Left lung (tissue), 10 donors: ENCODE data around the gene RAVER2. TPM values are rescaled to one million over a fixed set of nuclear protein-coding genes. Genes with fewer than 3 reads are reported as not detected.
"Not testable (repeated sequence)": the region's sequence is repeated elsewhere in the genome, so short reads cannot be mapped to it uniquely, and the experiment has no call there.

Source experiments
- ATAC-seq: fragments of 200-7000 bp; cut with Tn5 transposase; one replicate; pipeline ENCODE4 v1.9.1; 2020; ENCODE audit warnings: moderate library complexity
- DNase-seq, 4 donors: peaks; one replicate each; pipeline ENCODE4 v3.0.0-alpha.2; 2013 to 2020
- H3K27ac ChIP-seq, 2 donors: fragments of 200-600 bp; sonication (generic) in 1 of 2; one replicate each; pipeline versions ENCODE4 v1.5.0 to v1.8.0; 2020 to 2021
- H3K27me3 ChIP-seq, 2 donors: fragments of 200-600 bp; sonication (generic) in 1 of 2; one replicate each; pipeline versions ENCODE4 v1.5.0 to v1.8.0; 2020 to 2021
- H3K36me3 ChIP-seq, 2 donors: fragments of 200-600 bp; sonication (generic) in 1 of 2; one replicate each; pipeline versions ENCODE4 v1.5.0 to v1.8.0; 2020 to 2021
- H3K4me1 ChIP-seq, 2 donors: fragments of 200-600 bp; one replicate each; pipeline ENCODE4 v1.8.0; 2021
- H3K4me3 ChIP-seq, 2 donors: fragments of 200-600 bp; sonication (generic) in 1 of 2; one replicate each; pipeline versions ENCODE4 v1.5.0 to v1.8.0; 2020 to 2021; ENCODE audit warnings: mild to moderate bottlenecking in 1 of 2
- H3K9me3 ChIP-seq, 2 donors: fragments of 200-600 bp; sonication (generic) in 1 of 2; one replicate each; pipeline versions ENCODE4 v1.5.0 to v1.8.0; 2020 to 2021
- intact Hi-C, 2 donors: fragments of 100-400 bp; cut with DNase I; formaldehyde crosslinking; loops; one replicate each; pipeline versions ENCODE4 v1.11.2 to v1.14.2; 2022
- polyA plus RNA-seq, 6 donors: library from polyadenylated mRNA; unstranded; fragments of 120-200 nt; gene quantifications; one replicate each; pipeline ENCODE4 v1.2.1, GENCODE V29; 2013; ENCODE audit not compliant: insufficient read length in 6 of 6
- total RNA-seq, 2 donors: library from RNA; stranded (reverse); fragmentation: NEBNext Ultra II Directional; extraction: Animal tissue kit (Norgen Biotek cat#: 25700); gene quantifications; one replicate each; pipeline ENCODE4 v1.2.1, GENCODE V29; 2021
- TF ChIP-seq, protein P1 (sequence below), 2 donors: fragments of 200-600 bp; sonication (generic) in 1 of 2; IDR thresholded peaks; one replicate each; pipeline versions ENCODE4 v1.5.0 to v1.8.0; 2021; ENCODE audit warnings: antibody characterized with exemption in 2 of 2
- donor health status: DM: no; HTN: yes; CAD: no.
- donor health status: DM: no; HTN: no; CAD: no.

Gene RAVER2
- total and polyA plus RNA-seq, 8 donors, result 13.3 to 37.8 (median 32.7) TPM

DNA sequence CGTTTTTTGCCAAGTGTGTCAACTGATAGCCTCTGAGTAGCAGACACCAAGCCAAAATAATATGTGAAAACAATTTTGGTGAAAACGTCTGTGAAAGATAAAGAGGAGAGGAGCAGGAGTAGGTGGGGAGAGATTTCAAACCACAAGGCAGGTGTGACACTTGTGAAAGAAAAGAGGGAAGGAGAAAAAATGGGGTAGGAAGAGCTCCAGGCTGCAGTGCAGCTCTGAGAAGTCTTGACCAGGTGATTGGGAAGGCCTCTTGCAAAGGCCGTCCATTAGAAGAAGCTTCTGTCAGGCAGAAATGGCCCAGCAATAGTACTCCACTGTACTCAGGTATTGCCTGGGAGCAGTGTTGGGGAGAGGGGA lies 10.6 kb upstream of the RAVER2 start:
- TF ChIP-seq, protein P1, sequence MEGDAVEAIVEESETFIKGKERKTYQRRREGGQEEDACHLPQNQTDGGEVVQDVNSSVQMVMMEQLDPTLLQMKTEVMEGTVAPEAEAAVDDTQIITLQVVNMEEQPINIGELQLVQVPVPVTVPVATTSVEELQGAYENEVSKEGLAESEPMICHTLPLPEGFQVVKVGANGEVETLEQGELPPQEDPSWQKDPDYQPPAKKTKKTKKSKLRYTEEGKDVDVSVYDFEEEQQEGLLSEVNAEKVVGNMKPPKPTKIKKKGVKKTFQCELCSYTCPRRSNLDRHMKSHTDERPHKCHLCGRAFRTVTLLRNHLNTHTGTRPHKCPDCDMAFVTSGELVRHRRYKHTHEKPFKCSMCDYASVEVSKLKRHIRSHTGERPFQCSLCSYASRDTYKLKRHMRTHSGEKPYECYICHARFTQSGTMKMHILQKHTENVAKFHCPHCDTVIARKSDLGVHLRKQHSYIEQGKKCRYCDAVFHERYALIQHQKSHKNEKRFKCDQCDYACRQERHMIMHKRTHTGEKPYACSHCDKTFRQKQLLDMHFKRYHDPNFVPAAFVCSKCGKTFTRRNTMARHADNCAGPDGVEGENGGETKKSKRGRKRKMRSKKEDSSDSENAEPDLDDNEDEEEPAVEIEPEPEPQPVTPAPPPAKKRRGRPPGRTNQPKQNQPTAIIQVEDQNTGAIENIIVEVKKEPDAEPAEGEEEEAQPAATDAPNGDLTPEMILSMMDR (IDR thresholded peaks at IDR 0.05), result no peak
- Histone ChIP-seq H3K27ac (no peak overlapping the region), H3K4me1 (no peaks in the 10 kb centered on the region), H3K36me3 (no peaks in the 10 kb centered on the region), H3K4me3 (no peak overlapping the region), H3K27me3 (no peaks in the 10 kb centered on the region), H3K9me3 (no peaks in the 10 kb centered on the region)
- DNase-seq (no peak), ATAC-seq (no peak)
- intact Hi-C loops, result no loop called here

DNA sequence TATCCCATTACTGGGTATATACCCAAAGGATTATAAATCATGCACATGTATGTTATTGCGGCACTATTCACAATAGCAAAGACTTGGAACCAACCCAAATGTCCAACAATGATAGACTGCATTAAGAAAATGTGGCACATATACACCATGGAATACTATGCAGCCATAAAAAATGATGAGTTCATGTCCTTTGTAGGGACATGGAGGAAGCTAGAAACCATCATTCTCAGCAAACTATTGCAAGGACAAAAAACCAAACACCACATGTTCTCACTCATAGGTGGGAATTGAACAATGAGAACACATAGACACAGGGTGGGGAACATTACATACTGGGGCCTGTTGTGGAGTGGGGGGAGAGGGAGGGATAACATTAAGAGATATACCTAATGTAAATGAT lies 4.2 kb upstream of the RAVER2 start:
- H3K36me3 ChIP-seq, H3K9me3 ChIP-seq, DNase-seq, H3K27me3 ChIP-seq, intact Hi-C loops, H3K4me3 ChIP-seq, H3K27ac ChIP-seq, H3K4me1 ChIP-seq, ATAC-seq: not testable (repeated sequence)

DNA sequence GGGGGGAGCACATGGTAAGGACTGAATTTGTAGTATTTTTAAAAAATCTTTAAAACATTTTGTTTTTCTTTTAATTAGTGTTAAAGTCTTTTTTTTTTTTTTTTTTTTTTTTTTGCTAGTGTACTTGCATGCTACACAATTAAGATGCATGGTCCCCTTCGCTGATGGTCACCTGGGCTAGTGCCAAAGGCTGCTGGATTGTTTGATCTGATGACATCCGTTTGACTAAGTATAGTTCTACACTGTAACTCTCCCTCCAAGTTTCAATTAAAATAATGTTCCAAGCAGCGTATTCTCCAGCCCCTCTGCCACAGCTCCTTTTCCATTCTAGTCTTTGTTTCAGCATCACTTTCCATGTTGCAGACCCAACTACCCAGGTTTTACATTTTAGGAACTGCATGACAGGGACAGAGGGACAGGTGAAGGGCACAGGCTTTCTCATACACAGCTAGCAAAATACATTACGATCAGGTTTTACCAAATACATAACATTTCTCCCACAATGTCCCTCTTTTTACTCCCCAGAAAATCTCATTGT lies 852 bp upstream of the RAVER2 start:
- no peaks in the 10 kb centered on the region for H3K36me3 ChIP-seq
- peak overlapping the region; percentile 68 to 71 for H3K4me3 ChIP-seq
- H3K4me1 ChIP-seq, result peaks cover 0 to 17% of the 10 kb centered on the region in 2 donors
- H3K27ac ChIP-seq, result no peak overlapping the region
- intact Hi-C loops, result no loop called here
- H3K9me3 ChIP-seq, result no peaks in the 10 kb centered on the region
- H3K27me3 ChIP-seq, result no peaks in the 10 kb centered on the region
- ATAC-seq (no peak), DNase-seq (peak in 1 of 4 donors; percentile 18)
- TF ChIP-seq, protein P1 (IDR thresholded peaks at IDR 0.05), result no peak

DNA sequence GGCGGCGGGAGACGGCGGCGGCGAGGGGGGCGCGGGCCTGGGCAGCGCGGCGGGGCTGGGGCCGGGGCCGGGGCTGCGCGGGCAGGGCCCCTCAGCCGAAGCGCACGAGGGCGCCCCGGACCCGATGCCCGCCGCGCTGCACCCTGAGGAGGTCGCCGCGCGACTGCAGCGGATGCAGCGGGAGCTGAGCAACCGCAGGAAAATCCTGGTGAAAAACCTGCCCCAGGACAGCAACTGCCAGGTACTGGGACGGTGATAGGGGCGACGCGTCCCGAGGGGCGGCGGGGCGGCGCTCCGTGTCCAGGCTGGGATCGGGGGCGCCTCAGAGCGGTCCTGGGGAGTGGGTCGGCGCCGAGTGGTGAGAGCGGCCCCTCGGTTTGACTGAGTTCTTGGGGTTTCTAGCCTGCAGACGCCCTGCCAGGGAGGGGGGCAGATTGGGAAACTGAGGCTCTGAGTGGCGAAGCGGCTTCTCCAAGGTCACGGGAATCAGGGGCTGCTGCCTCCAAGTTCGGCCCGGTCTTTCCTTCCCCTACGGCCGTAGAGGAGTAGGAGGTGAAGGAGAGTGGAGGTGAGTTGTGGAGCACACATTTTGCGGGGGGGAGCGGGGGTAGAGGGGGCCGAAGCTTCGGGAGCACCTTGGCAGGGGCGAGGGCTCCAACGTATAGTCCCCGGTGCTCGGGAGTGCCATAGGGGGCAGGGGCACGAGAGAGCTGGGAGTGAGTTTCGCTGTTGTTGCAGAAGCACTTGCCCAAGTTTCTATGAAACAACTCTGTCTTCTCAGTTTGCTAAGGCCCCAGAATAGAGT lies 508 bp downstream of the RAVER2 start:
- peak; percentile 56 for ATAC-seq
- no peaks in the 10 kb centered on the region for H3K27me3 ChIP-seq
- H3K4me3 ChIP-seq, result peak overlapping the region; percentile 68 to 71
- peak overlapping the region; percentile 81 to 86 for H3K27ac ChIP-seq
- intact Hi-C loops, result no loop called here
- no peaks in the 10 kb centered on the region for H3K36me3 ChIP-seq
- no peaks in the 10 kb centered on the region for H3K9me3 ChIP-seq
- peak in 3 of 4 donors; percentile 35 to 71 (median 43) for DNase-seq
- H3K4me1 ChIP-seq, result peaks cover 0 to 22% of the 10 kb centered on the region in 2 donors
- TF ChIP-seq, protein P1 (IDR thresholded peaks at IDR 0.05), result no peak

DNA sequence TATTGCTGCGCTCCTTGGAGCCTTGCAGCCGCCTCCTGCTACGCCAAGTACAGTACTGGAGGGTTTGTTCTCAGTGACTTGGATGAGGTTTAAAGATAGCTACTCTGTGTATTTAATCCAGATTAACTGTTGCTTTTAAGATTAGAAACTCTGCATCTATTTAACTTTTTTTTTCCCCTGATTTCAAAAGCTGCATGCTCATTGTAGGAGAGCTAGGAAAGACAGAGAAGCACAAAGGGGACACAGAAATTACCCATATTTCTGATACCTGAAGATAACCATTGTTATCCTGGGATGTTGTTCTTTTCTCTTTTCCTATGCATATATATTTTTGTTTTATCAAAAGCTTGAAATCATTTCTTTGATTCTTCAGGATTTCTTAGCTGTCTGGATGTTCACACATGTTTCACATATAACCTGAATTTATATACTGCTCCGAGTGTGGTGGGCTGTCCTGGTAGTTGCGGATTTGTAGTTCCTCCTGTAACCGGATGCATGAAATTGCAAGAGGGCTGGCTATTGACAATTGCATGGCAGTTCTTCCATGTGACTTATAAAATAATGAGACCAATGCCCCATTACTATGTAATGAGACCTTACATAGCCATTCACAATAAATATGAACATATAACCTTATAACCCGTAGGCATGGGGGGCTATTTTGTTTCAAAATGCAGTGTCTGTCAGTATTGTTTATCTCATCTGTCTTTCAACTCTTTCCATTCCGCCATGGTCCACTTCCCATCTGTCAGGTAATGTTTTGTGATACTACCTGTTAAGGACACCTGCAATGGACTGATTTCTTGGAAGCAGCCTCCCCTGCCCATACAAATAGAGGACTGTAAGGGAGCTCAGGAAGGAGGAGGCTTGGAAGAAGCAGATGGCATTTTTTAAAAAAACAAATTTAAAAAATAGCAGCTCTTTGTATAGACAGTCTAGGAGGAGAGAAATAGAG lies 1.4 kb downstream of the RAVER2 start:
- no peaks in the 10 kb centered on the region for H3K36me3 ChIP-seq
- ATAC-seq (peak; percentile 69), DNase-seq (peak in 2 of 4 donors; percentile 36 to 60)
- H3K4me1 ChIP-seq, result peaks cover 0 to 25% of the 10 kb centered on the region in 2 donors
- no peaks in the 10 kb centered on the region for H3K9me3 ChIP-seq
- peak overlapping the region; percentile 81 to 86 for H3K27ac ChIP-seq
- H3K4me3 ChIP-seq, result peak overlapping the region; percentile 68 to 71
- TF ChIP-seq, protein P1 (IDR thresholded peaks at IDR 0.05), result no peak
- intact Hi-C loops, result no loop called here
- no peaks in the 10 kb centered on the region for H3K27me3 ChIP-seq
